Right lobe of liver (tissue), 6 donors: Measurements from ENCODE around the gene CNN1. TPM values are rescaled to one million over a fixed set of nuclear protein-coding genes. Genes with fewer than 3 reads are reported as not detected.

Experiments
- ATAC-seq, 4 donors: fragments of 200-7000 bp; cut with Tn5 transposase; one replicate each; pipeline ENCODE4 v1.9.1; 2020; ENCODE audit warnings: mild to moderate bottlenecking in 4 of 4, moderate library complexity in 4 of 4
- DNase-seq, 3 donors: peaks; one replicate each; pipeline ENCODE4 v3.0.0-alpha.2; 2020
- H3K27ac ChIP-seq, 3 donors: fragments of 200-600 bp; one replicate each; pipeline ENCODE4 v1.8.0; 2022
- H3K27me3 ChIP-seq, 2 donors: fragments of 200-600 bp; one replicate each; pipeline ENCODE4 v1.8.0; 2022
- H3K36me3 ChIP-seq, 4 donors: fragments of 200-600 bp; sonication (generic) in 1 of 4; one replicate each; pipeline versions ENCODE4 v1.5.1 to v1.8.0; 2017 to 2022; ENCODE audit warnings: control low read depth in 1 of 4
- H3K4me1 ChIP-seq, 4 donors: fragments of 200-600 bp; sonication (generic) in 1 of 4; one replicate each; pipeline versions ENCODE4 v1.5.1 to v1.8.0; 2017 to 2022; ENCODE audit warnings: control low read depth in 1 of 4
- H3K4me3 ChIP-seq, 3 donors: fragments of 200-600 bp; one replicate each; pipeline ENCODE4 v1.8.0; 2022
- H3K9me3 ChIP-seq, 4 donors: fragments of 200-600 bp; sonication (generic) in 1 of 4; one replicate each; pipeline versions ENCODE4 v1.5.1 to v1.8.0; 2017 to 2022; ENCODE audit warnings: control low read depth in 1 of 4
- POLR2A ChIP-seq: fragments of 450-650 bp; IDR thresholded peaks from one replicate; pipeline ENCODE4 v1.6.1; 2017; ENCODE audit warnings: antibody characterized with exemption, mild to moderate bottlenecking
- WGBS: methylation state at CpG from one replicate; pipeline ENCODE4 v1.1.6; 2018; ENCODE audit warnings: low coverage, low lambda C conversion rate; ENCODE audit not compliant: insufficient coverage; ENCODE audit errors: missing lambda C conversion rate; 5-methylcytosine and 5-hydroxymethylcytosine counted together
- intact Hi-C, 2 donors: fragments of 100-400 bp; cut with DNase I; formaldehyde crosslinking; loops; one replicate each; pipeline versions ENCODE4 v1.11.2 to v1.14.1; 2022
- total RNA-seq, 6 experiments: library from RNA; depleted of rRNA in 2 of 6; stranded (reverse); fragments of >200 nt in 2 of 6; fragmentation: NEBNext Ultra II Directional in 3 of 6; extraction: Animal tissue kit (Norgen Biotek cat#: 25700) in 3 of 6; gene quantifications; one replicate each; pipeline versions ENCODE4 v1.1.0 to v1.2.4, GENCODE V29; 2016 to 2023
- TF ChIP-seq, protein P1 (sequence below), 4 donors: fragments of 200-600 bp in 3 of 4; fragments of 450-650 bp in 1 of 4; IDR thresholded peaks; one replicate each; pipeline versions ENCODE4 v1.5.1 to v1.8.0; 2016 to 2022; ENCODE audit warnings: antibody characterized with exemption in 4 of 4, mild to moderate bottlenecking in 2 of 4
- donor health status: DM: no; HTN: yes; CAD: no.
- donor health status: DM: no; HTN: no; CAD: no.
- donor health status: DM: no; HTN: no; CAD: no.
- donor health status: DM: no; HTN: yes; CAD: no.
- donor health status: DM: no; HTN: yes; CAD: no.

CNN1 gene
- total RNA-seq, 6 experiments from 2014 or later = 0.71 to 8.5 (median 1.0) TPM

GRCh38 chr19:11576227-11576626 is 37.6 kb downstream of the CNN1 start:
- Histone ChIP-seq H3K27me3 (no peaks in the 10 kb centered on the region), H3K9me3 (no peaks in the 10 kb centered on the region), H3K4me3 (no peak overlapping the region), H3K4me1 (peaks cover 0 to 5% (median 0%) of the 10 kb centered on the region in 4 donors), H3K36me3 (no peaks in the 10 kb centered on the region), H3K27ac (no peak overlapping the region)
- WGBS = 81% methylated on average over 4 of the region's 15 CpGs
- ATAC-seq (no peak), DNase-seq (no peak)
- intact Hi-C loops = loop anchor here in 1 of 2 donors (10.0 kb wide), 1 partner anchor 281 kb away; the partner anchor contains the start of gene TSPAN16
- TF ChIP-seq POLR2A = no peak
- TF ChIP-seq, protein P1, sequence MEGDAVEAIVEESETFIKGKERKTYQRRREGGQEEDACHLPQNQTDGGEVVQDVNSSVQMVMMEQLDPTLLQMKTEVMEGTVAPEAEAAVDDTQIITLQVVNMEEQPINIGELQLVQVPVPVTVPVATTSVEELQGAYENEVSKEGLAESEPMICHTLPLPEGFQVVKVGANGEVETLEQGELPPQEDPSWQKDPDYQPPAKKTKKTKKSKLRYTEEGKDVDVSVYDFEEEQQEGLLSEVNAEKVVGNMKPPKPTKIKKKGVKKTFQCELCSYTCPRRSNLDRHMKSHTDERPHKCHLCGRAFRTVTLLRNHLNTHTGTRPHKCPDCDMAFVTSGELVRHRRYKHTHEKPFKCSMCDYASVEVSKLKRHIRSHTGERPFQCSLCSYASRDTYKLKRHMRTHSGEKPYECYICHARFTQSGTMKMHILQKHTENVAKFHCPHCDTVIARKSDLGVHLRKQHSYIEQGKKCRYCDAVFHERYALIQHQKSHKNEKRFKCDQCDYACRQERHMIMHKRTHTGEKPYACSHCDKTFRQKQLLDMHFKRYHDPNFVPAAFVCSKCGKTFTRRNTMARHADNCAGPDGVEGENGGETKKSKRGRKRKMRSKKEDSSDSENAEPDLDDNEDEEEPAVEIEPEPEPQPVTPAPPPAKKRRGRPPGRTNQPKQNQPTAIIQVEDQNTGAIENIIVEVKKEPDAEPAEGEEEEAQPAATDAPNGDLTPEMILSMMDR (IDR thresholded peaks at IDR 0.05) = no peak

DNA sequence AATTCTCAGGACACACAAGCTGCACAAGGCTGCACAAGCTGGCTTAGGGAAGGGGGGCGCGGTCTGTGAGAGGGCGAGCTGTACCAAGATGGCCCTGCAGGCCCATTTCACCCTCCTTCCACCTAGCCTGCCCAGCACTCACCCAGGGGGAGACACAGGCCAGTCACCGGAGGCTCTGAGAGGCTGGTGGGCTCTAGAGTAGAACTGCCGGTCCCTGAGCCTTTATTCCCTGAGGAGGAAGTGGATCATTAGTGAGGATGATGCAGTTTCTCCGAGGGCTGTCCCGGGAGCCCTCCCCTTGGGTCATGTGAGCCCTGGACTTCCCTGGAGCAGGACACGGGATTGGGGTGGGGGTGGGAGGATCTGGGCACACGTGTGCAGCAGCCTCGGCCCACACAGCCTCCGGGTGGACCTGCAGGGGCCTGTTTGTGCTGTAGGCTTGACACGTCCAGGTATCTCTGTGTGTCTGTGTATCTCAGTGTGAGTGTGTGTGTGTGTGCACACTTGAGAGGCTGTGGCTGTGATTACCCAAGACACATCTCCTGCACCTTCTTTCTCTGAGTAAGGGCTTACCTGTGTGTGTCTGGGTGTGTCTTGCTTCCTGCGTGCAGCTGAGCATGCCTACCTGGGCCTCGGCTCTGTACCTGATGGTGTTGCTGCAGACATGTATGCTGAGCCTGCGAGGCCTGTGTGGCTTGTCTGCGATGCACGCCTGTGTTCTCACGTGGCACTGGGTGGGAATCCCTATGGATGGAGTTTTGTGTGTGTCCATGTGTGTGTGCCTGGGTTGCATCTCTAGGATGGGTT is 39.0 kb downstream of the CNN1 start, which contains the start of gene ACP5:
ACP5 (minus strand) TSS at position 195 of the 807 bp plus-strand sequence. CDS start 328 bp downstream, outside the sequence.
- Histone ChIP-seq H3K36me3 (no peaks in the 10 kb centered on the region), H3K27ac (peak within 1 kb of the TSS in 1 of 3 donors; percentile 33), H3K4me3 (peak within 1 kb of the TSS; percentile 21 to 47 (median 39)), H3K27me3 (no peaks in the 10 kb centered on the region), H3K4me1 (peaks cover 0 to 5% (median 0%) of the 10 kb centered on the region in 4 donors), H3K9me3 (no peaks in the 10 kb centered on the region)
- WGBS = 69% methylated on average over 5 of the region's 18 CpGs
- TF ChIP-seq, protein P1 (IDR thresholded peaks at IDR 0.05) = no peak
- no peak for TF ChIP-seq POLR2A
- intact Hi-C loops = loop anchor here in 1 of 2 donors (10.0 kb wide), 1 partner anchor 283 kb away; the partner anchor contains the start of gene TSPAN16
- ATAC-seq (peak; percentile 32 to 50 (median 38)), DNase-seq (no peak)

DNA sequence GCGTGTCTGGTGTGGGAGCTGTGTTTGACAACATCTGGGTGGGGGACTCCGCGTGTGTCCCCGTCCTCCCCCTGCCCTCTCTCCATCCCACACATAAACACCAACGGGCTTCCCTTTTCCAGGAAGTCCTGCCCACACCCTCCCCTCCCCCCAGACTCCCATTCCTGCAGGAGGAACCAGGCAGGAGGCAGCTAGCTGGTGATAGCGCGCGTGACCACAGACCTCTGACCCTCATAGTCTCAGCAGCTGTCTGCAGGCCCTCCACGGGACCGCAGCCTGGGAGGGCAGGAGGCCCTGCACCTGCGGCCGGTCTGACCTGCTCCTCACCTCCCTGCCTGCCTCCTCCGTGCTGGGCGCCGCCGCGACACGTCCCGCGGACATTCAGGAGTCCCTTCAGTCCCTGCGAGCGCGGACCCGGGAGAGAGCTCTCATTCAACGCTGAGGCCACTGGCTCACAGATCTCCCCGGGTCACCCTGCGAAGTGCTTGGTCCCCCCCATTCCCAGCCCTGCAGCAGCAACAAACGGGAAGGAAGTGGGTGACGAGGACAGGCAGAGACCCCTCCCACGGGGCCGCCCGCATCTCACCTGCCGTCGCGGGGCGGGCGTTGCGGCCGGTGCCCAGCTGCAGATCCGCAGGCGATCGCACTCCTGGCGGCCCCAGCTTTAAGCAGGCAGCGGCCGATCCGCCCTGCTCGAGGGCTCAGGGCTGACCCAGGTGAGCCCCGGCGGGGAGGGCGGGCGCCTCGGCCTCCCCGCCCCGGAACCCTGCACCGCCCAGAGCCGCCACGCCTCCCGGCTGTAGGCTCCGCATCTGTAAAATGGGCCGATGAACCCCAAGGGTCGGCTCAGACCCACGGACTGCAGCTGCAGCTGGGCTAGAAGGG is 39.8 kb downstream of the CNN1 start:
- WGBS = 20% methylated on average over 10 of the region's 62 CpGs
- TF ChIP-seq POLR2A = no peak
- TF ChIP-seq, protein P1 (IDR thresholded peaks at IDR 0.05) = no peak
- no peaks in the 10 kb centered on the region for H3K27me3 ChIP-seq
- ATAC-seq (peak; percentile 66 to 71 (median 67)), DNase-seq (peak; percentile 71 to 75 (median 74))
- peaks cover 0 to 5% (median 0%) of the 10 kb centered on the region in 4 donors for H3K4me1 ChIP-seq
- intact Hi-C loops = loop anchor here in 1 of 2 donors (10.0 kb wide), 1 partner anchor 284 kb away; the partner anchor contains the start of gene TSPAN16
- no peaks in the 10 kb centered on the region for H3K36me3 ChIP-seq
- peak overlapping the region; percentile 21 to 47 (median 39) for H3K4me3 ChIP-seq
- peak overlapping the region in 2 of 3 donors; percentile 33 to 44 for H3K27ac ChIP-seq
- H3K9me3 ChIP-seq = no peaks in the 10 kb centered on the region

DNA sequence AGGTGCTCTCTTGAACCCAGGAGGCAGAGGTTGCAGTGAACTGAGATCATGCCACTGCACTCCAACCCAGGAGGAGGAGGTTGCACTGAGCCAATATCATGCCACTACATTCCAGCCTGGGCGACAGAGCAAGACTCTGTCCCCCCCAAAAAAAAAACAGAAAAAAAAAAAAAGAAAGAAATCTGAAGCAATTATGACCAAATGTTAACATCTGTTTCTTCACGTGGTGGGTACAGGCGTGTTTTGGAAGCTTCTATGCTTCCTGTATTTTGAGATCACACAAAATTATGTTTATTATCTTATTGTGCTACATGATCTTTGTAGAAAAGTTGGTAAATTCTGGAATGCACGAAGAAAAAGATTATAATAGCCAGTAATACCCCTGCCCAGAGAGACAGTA is 41.5 kb downstream of the CNN1 start:
- ATAC-seq = no peak
- intact Hi-C loops = no loop called here
- no peaks in the 10 kb centered on the region for H3K36me3 ChIP-seq
- H3K4me3 ChIP-seq = no peak overlapping the region
- DNase-seq = no peak
- H3K27ac ChIP-seq = no peak overlapping the region
- WGBS = 51% methylated on average over 4 of the region's 4 CpGs
- TF ChIP-seq, protein P1 (IDR thresholded peaks at IDR 0.05) = no peak
- TF ChIP-seq POLR2A = no peak
- H3K4me1 ChIP-seq = peaks cover 0 to 5% (median 0%) of the 10 kb centered on the region in 4 donors
- H3K9me3 ChIP-seq = no peaks in the 10 kb centered on the region
- H3K27me3 ChIP-seq = no peaks in the 10 kb centered on the region
